ENCODE measurements around the gene AMPD3. TPM values are rescaled to one million over a fixed set of nuclear protein-coding genes. Genes with fewer than 3 reads are reported as not detected.

Gene AMPD3
- total and polyA plus RNA-seq, 7 donors = 23.5 to 120 (median 67.7) TPM

- H3K36me3 ChIP-seq (ENCODE audit: insufficient read depth in 1 of 2, low read depth in 1 of 2) = peaks cover 4 to 23% of the 10 kb centered on the region in 2 donors
- no peaks in the 10 kb centered on the region for H3K9me3 ChIP-seq
- H3K27me3 ChIP-seq (ENCODE audit: insufficient read depth in 3 of 3, low read length in 2 of 3) = no peaks in the 10 kb centered on the region
- no peak overlapping the region for H3K27ac ChIP-seq
- intact Hi-C loops (cut with DNase I) = loop anchor here in 1 of 2 donors (5.0 kb wide), 1 partner anchor 85 kb away; no protein-coding TSS in a partner anchor
- peaks cover 32% of the 10 kb centered on the region for H3K4me1 ChIP-seq
- TF ChIP-seq CTCF (IDR thresholded peaks at IDR 0.05) = no peak
- ATAC-seq (no peak), DNase-seq (no peak)
- WGBS, 3 donors = 96 to 98% (median 97%) methylated on average over 2 of the region's 2 CpGs
- H3K4me3 ChIP-seq = no peak overlapping the region
Observed at GRCh38 chr11:10492084-10492483, 37.0 kb downstream of the AMPD3 start.

- DNase-seq (no peak), ATAC-seq (no peak)
- TF ChIP-seq CTCF (IDR thresholded peaks at IDR 0.05) = no peak
- Histone ChIP-seq H3K4me1 (peaks cover 32% of the 10 kb centered on the region), H3K27me3 (ENCODE audit: insufficient read depth in 3 of 3, low read length in 2 of 3) (no peaks in the 10 kb centered on the region), H3K27ac (no peak overlapping the region), H3K9me3 (no peaks in the 10 kb centered on the region), H3K36me3 (ENCODE audit: insufficient read depth in 1 of 2, low read depth in 1 of 2) (peaks cover 4 to 13% of the 10 kb centered on the region in 2 donors), H3K4me3 (no peak overlapping the region)
- WGBS, 3 donors = 95 to 96% (median 95%) methylated on average over 17 to 18 of the region's 18 CpGs
- intact Hi-C loops (cut with DNase I) = loop anchor here in 1 of 2 donors (5.0 kb wide), 1 partner anchor 86 kb away; no protein-coding TSS in a partner anchor
Observed at GRCh38 chr11:10493041-10493663, 38.1 kb downstream of the AMPD3 start.

- peaks cover 0 to 4% of the 10 kb centered on the region in 2 donors for H3K36me3 ChIP-seq (ENCODE audit: insufficient read depth in 1 of 2, low read depth in 1 of 2)
- H3K4me3 ChIP-seq = no peak overlapping the region
- no peak for TF ChIP-seq CTCF (IDR thresholded peaks at IDR 0.05)
- WGBS, 3 donors = 95 to 96% (median 96%) methylated on average over 14 of the region's 14 CpGs
- no peaks in the 10 kb centered on the region for H3K9me3 ChIP-seq
- no peak for DNase-seq
- H3K4me1 ChIP-seq = peaks cover 21% of the 10 kb centered on the region
- no peak overlapping the region for H3K27ac ChIP-seq
- intact Hi-C loops (cut with DNase I) = loop anchor here in 1 of 2 donors (5.0 kb wide), 1 partner anchor 88 kb away; no protein-coding TSS in a partner anchor
- ATAC-seq = no peak
- no peaks in the 10 kb centered on the region for H3K27me3 ChIP-seq (ENCODE audit: insufficient read depth in 3 of 3, low read length in 2 of 3)
Observed at GRCh38 chr11:10494636-10495463, 39.8 kb downstream of the AMPD3 start.

GRCh38 chr11:10495464-10495786 is 40.4 kb downstream of the AMPD3 start:
- no peak for TF ChIP-seq CTCF (IDR thresholded peaks at IDR 0.05)
- no peak for DNase-seq
- WGBS, 3 donors = 96 to 98% (median 96%) methylated on average over 8 of the region's 8 CpGs
- intact Hi-C loops (cut with DNase I) = no loop called here
- ATAC-seq = no peak
- H3K9me3 ChIP-seq = no peaks in the 10 kb centered on the region
- H3K4me1 ChIP-seq = peaks cover 15% of the 10 kb centered on the region
- no peak overlapping the region for H3K27ac ChIP-seq
- H3K36me3 ChIP-seq (ENCODE audit: insufficient read depth in 1 of 2, low read depth in 1 of 2) = peaks cover 0 to 4% of the 10 kb centered on the region in 2 donors
- H3K4me3 ChIP-seq = no peak overlapping the region
- H3K27me3 ChIP-seq (ENCODE audit: insufficient read depth in 3 of 3, low read length in 2 of 3) = no peaks in the 10 kb centered on the region
